ENCODE results near the gene ME3. TPM values are rescaled to one million over a fixed set of nuclear protein-coding genes. Genes with fewer than 3 reads are reported as not detected.

Gene ME3
- total RNA-seq, 2 experiments from 2014 or later, result 0.66 to 1.0 TPM

GRCh38 chr11:86589204-86589603 is 83.2 kb downstream of the ME3 start:
- ATAC-seq, result no peak

GRCh38 chr11:86588566-86589090 is 83.8 kb downstream of the ME3 start:
- H3K4me3 Mint-ChIP-seq, result no peak overlapping the region
- ChIA-PET POLR2A (no interaction called here), CTCF (interaction anchor here (2.3 kb wide), 1 partner anchor 20 kb away, joined by 16 read pairs; no protein-coding TSS in a partner anchor)
- H3K27ac Mint-ChIP-seq, result no peak overlapping the region
- H3K27me3 Mint-ChIP-seq (ENCODE audit: low read depth), result peaks cover 1% of the 10 kb centered on the region
- H3K9me3 Mint-ChIP-seq (ENCODE audit: insufficient read depth), result no peaks in the 10 kb centered on the region
- peaks cover 16% of the 10 kb centered on the region for H3K4me1 Mint-ChIP-seq (ENCODE audit: low read depth)
- H3K36me3 Mint-ChIP-seq (ENCODE audit: low read depth), result no peaks in the 10 kb centered on the region
- ATAC-seq (no peak), DNase-seq (no peak)

More at GRCh38 chr11:86589204-86589603, 83.2 kb downstream of the ME3 start:
- Mint-ChIP-seq H3K4me3 (no peak overlapping the region), H3K36me3 (ENCODE audit: low read depth) (no peaks in the 10 kb centered on the region), H3K9me3 (ENCODE audit: insufficient read depth) (no peaks in the 10 kb centered on the region), H3K4me1 (ENCODE audit: low read depth) (peaks cover 16% of the 10 kb centered on the region), H3K27me3 (ENCODE audit: low read depth) (no peaks in the 10 kb centered on the region), H3K27ac (no peak overlapping the region)
- ChIA-PET CTCF (interaction anchor here (2.3 kb wide), 1 partner anchor 19 kb away, joined by 16 read pairs; no protein-coding TSS in a partner anchor), POLR2A (no interaction called here)
- no peak for DNase-seq

GRCh38 chr11:86587264-86588193 is 84.9 kb downstream of the ME3 start:
- ChIA-PET CTCF (interaction anchor here (2.9 kb wide), 1 partner anchor 21 kb away, joined by 18 read pairs; no protein-coding TSS in a partner anchor), POLR2A (interaction anchor here (0.6 kb wide), 1 partner anchor 595 kb away, joined by 6 read pairs; no protein-coding TSS in a partner anchor)
- H3K27me3 Mint-ChIP-seq (ENCODE audit: low read depth), result peaks cover 1% of the 10 kb centered on the region
- ATAC-seq (no peak), DNase-seq (no peak)
- no peaks in the 10 kb centered on the region for H3K36me3 Mint-ChIP-seq (ENCODE audit: low read depth)
- no peak overlapping the region for H3K4me3 Mint-ChIP-seq
- no peaks in the 10 kb centered on the region for H3K9me3 Mint-ChIP-seq (ENCODE audit: insufficient read depth)
- peaks cover 6% of the 10 kb centered on the region for H3K4me1 Mint-ChIP-seq (ENCODE audit: low read depth)
- no peak overlapping the region for H3K27ac Mint-ChIP-seq

- DNase-seq, result no peak
- no peak overlapping the region for H3K27ac Mint-ChIP-seq
- H3K4me1 Mint-ChIP-seq (ENCODE audit: low read depth), result no peaks in the 10 kb centered on the region
- ATAC-seq, result no peak
- peaks cover 6% of the 10 kb centered on the region for H3K27me3 Mint-ChIP-seq (ENCODE audit: low read depth)
- H3K4me3 Mint-ChIP-seq, result no peak overlapping the region
- H3K9me3 Mint-ChIP-seq (ENCODE audit: insufficient read depth), result no peaks in the 10 kb centered on the region
- H3K36me3 Mint-ChIP-seq (ENCODE audit: low read depth), result no peaks in the 10 kb centered on the region
- POLR2A ChIA-PET, result interaction anchor here (0.6 kb wide), 1 partner anchor 67 kb away, joined by 3 read pairs; no protein-coding TSS in a partner anchor
- CTCF ChIA-PET, result interaction anchor here (0.6 to 2.9 kb wide), 2 partner anchors 22 to 1489 kb away, joined by 3 to 18 read pairs; no protein-coding TSS in a partner anchor
Measured at GRCh38 chr11:86586307-86586706, 86.1 kb downstream of the ME3 start.

- CTCF ChIA-PET, result no interaction called here
- Mint-ChIP-seq H3K27ac (no peak overlapping the region), H3K36me3 (ENCODE audit: low read depth) (no peaks in the 10 kb centered on the region), H3K9me3 (ENCODE audit: insufficient read depth) (no peaks in the 10 kb centered on the region), H3K4me3 (no peak overlapping the region), H3K4me1 (ENCODE audit: low read depth) (no peaks in the 10 kb centered on the region), H3K27me3 (ENCODE audit: low read depth) (peaks cover 6% of the 10 kb centered on the region)
- DNase-seq, result no peak
- POLR2A ChIA-PET, result no interaction called here
- ATAC-seq, result no peak
Measured at GRCh38 chr11:86582898-86583297, 89.5 kb downstream of the ME3 start.

- H3K9me3 Mint-ChIP-seq (ENCODE audit: insufficient read depth), result no peaks in the 10 kb centered on the region
- no peak overlapping the region for H3K27ac Mint-ChIP-seq
- CTCF ChIA-PET, result interaction anchor here (1.4 kb wide), 1 partner anchor 28 kb away, joined by 5 read pairs; no protein-coding TSS in a partner anchor
- H3K4me3 Mint-ChIP-seq, result no peak overlapping the region
- ATAC-seq (no peak), DNase-seq (no peak)
- POLR2A ChIA-PET, result no interaction called here
- H3K36me3 Mint-ChIP-seq (ENCODE audit: low read depth), result no peaks in the 10 kb centered on the region
- no peaks in the 10 kb centered on the region for H3K4me1 Mint-ChIP-seq (ENCODE audit: low read depth)
- H3K27me3 Mint-ChIP-seq (ENCODE audit: low read depth), result peaks cover 6% of the 10 kb centered on the region
Measured at GRCh38 chr11:86580535-86580934, 91.9 kb downstream of the ME3 start.

- no peak for DNase-seq
- POLR2A ChIA-PET, result no interaction called here
- no peak for ATAC-seq
- H3K9me3 Mint-ChIP-seq (ENCODE audit: insufficient read depth), result no peaks in the 10 kb centered on the region
- CTCF ChIA-PET, result no interaction called here
- peaks cover 6% of the 10 kb centered on the region for H3K27me3 Mint-ChIP-seq (ENCODE audit: low read depth)
- H3K27ac Mint-ChIP-seq, result no peak overlapping the region
- no peaks in the 10 kb centered on the region for H3K4me1 Mint-ChIP-seq (ENCODE audit: low read depth)
- H3K36me3 Mint-ChIP-seq (ENCODE audit: low read depth), result no peaks in the 10 kb centered on the region
- no peak overlapping the region for H3K4me3 Mint-ChIP-seq
Measured at GRCh38 chr11:86579406-86579731, 93.0 kb downstream of the ME3 start.

GRCh38 chr11:86578727-86579405 is 93.5 kb downstream of the ME3 start:
- ATAC-seq (no peak), DNase-seq (no peak)
- Mint-ChIP-seq H3K4me3 (no peak overlapping the region), H3K27me3 (ENCODE audit: low read depth) (peaks cover 5% of the 10 kb centered on the region), H3K4me1 (ENCODE audit: low read depth) (no peaks in the 10 kb centered on the region), H3K9me3 (ENCODE audit: insufficient read depth) (no peaks in the 10 kb centered on the region), H3K36me3 (ENCODE audit: low read depth) (no peaks in the 10 kb centered on the region), H3K27ac (no peak overlapping the region)
- CTCF ChIA-PET, result no interaction called here
- POLR2A ChIA-PET, result no interaction called here

- ATAC-seq (no peak), DNase-seq (no peak)
- Mint-ChIP-seq H3K9me3 (ENCODE audit: insufficient read depth) (no peaks in the 10 kb centered on the region), H3K27me3 (ENCODE audit: low read depth) (peaks cover 5% of the 10 kb centered on the region), H3K4me1 (ENCODE audit: low read depth) (no peaks in the 10 kb centered on the region), H3K36me3 (ENCODE audit: low read depth) (no peaks in the 10 kb centered on the region), H3K27ac (no peak overlapping the region), H3K4me3 (no peak overlapping the region)
- CTCF ChIA-PET, result interaction anchor here (1.5 kb wide), 1 partner anchor 30 kb away, joined by 4 read pairs; no protein-coding TSS in a partner anchor
- POLR2A ChIA-PET, result no interaction called here
Measured at GRCh38 chr11:86577644-86578636, 94.5 kb downstream of the ME3 start.

GRCh38 chr11:86576946-86577624 is 95.3 kb downstream of the ME3 start:
- ATAC-seq, result no peak
- Mint-ChIP-seq H3K27me3 (ENCODE audit: low read depth) (peaks cover 5% of the 10 kb centered on the region), H3K4me3 (no peak overlapping the region), H3K36me3 (ENCODE audit: low read depth) (no peaks in the 10 kb centered on the region), H3K4me1 (ENCODE audit: low read depth) (no peaks in the 10 kb centered on the region), H3K27ac (no peak overlapping the region), H3K9me3 (ENCODE audit: insufficient read depth) (no peaks in the 10 kb centered on the region)
- DNase-seq, result no peak
- POLR2A ChIA-PET, result no interaction called here
- CTCF ChIA-PET, result interaction anchor here (1.5 kb wide), 1 partner anchor 31 kb away, joined by 4 read pairs; no protein-coding TSS in a partner anchor

- Mint-ChIP-seq H3K27me3 (ENCODE audit: low read depth) (no peaks in the 10 kb centered on the region), H3K36me3 (ENCODE audit: low read depth) (no peaks in the 10 kb centered on the region), H3K9me3 (ENCODE audit: insufficient read depth) (no peaks in the 10 kb centered on the region), H3K27ac (no peak overlapping the region), H3K4me1 (ENCODE audit: low read depth) (no peaks in the 10 kb centered on the region), H3K4me3 (no peak overlapping the region)
- POLR2A ChIA-PET, result no interaction called here
- DNase-seq, result no peak
- no peak for ATAC-seq
- CTCF ChIA-PET, result no interaction called here
Measured at GRCh38 chr11:86575927-86576326, 96.5 kb downstream of the ME3 start.
